ENCODE measurements around the gene ZCCHC7.

- TF ChIP-seq, protein P1, sequence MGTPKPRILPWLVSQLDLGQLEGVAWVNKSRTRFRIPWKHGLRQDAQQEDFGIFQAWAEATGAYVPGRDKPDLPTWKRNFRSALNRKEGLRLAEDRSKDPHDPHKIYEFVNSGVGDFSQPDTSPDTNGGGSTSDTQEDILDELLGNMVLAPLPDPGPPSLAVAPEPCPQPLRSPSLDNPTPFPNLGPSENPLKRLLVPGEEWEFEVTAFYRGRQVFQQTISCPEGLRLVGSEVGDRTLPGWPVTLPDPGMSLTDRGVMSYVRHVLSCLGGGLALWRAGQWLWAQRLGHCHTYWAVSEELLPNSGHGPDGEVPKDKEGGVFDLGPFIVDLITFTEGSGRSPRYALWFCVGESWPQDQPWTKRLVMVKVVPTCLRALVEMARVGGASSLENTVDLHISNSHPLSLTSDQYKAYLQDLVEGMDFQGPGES (IDR thresholded peaks at IDR 0.05): no peak
- TF ChIP-seq, protein P2, sequence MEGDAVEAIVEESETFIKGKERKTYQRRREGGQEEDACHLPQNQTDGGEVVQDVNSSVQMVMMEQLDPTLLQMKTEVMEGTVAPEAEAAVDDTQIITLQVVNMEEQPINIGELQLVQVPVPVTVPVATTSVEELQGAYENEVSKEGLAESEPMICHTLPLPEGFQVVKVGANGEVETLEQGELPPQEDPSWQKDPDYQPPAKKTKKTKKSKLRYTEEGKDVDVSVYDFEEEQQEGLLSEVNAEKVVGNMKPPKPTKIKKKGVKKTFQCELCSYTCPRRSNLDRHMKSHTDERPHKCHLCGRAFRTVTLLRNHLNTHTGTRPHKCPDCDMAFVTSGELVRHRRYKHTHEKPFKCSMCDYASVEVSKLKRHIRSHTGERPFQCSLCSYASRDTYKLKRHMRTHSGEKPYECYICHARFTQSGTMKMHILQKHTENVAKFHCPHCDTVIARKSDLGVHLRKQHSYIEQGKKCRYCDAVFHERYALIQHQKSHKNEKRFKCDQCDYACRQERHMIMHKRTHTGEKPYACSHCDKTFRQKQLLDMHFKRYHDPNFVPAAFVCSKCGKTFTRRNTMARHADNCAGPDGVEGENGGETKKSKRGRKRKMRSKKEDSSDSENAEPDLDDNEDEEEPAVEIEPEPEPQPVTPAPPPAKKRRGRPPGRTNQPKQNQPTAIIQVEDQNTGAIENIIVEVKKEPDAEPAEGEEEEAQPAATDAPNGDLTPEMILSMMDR (IDR thresholded peaks at IDR 0.05 in 2 of 3, conservative IDR thresholded peaks at IDR 0.05 in 1 of 3; ENCODE audit: control insufficient read depth in 2 of 3, extremely low read depth in 1 of 3, insufficient read depth in 1 of 3, low read depth in 3 of 3, low read length in 3 of 3): no peak
- TF ChIP-seq ASH2L (IDR thresholded peaks at IDR 0.05; ENCODE audit: borderline replicate concordance, low read depth): no peak
- TF ChIP-seq ZNF24 (IDR thresholded peaks at IDR 0.05): no peak
- no peak for TF ChIP-seq HCFC1 (IDR thresholded peaks at IDR 0.05; ENCODE audit: low read length)
- TF ChIP-seq, protein P3, sequence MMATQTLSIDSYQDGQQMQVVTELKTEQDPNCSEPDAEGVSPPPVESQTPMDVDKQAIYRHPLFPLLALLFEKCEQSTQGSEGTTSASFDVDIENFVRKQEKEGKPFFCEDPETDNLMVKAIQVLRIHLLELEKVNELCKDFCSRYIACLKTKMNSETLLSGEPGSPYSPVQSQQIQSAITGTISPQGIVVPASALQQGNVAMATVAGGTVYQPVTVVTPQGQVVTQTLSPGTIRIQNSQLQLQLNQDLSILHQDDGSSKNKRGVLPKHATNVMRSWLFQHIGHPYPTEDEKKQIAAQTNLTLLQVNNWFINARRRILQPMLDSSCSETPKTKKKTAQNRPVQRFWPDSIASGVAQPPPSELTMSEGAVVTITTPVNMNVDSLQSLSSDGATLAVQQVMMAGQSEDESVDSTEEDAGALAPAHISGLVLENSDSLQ (IDR thresholded peaks at IDR 0.05): no peak
Observed at GRCh38 chr9:37398464-37399025, 278.2 kb downstream of the ZCCHC7 start.

Measured in GM12878 (cell line).